ENCODE measurements around the gene THYN1. TPM values are rescaled to one million over a fixed set of nuclear protein-coding genes. Genes with fewer than 3 reads are reported as not detected.

THYN1 gene
- total RNA-seq: 27.7 and 30.6 TPM in 2 replicates

DNA sequence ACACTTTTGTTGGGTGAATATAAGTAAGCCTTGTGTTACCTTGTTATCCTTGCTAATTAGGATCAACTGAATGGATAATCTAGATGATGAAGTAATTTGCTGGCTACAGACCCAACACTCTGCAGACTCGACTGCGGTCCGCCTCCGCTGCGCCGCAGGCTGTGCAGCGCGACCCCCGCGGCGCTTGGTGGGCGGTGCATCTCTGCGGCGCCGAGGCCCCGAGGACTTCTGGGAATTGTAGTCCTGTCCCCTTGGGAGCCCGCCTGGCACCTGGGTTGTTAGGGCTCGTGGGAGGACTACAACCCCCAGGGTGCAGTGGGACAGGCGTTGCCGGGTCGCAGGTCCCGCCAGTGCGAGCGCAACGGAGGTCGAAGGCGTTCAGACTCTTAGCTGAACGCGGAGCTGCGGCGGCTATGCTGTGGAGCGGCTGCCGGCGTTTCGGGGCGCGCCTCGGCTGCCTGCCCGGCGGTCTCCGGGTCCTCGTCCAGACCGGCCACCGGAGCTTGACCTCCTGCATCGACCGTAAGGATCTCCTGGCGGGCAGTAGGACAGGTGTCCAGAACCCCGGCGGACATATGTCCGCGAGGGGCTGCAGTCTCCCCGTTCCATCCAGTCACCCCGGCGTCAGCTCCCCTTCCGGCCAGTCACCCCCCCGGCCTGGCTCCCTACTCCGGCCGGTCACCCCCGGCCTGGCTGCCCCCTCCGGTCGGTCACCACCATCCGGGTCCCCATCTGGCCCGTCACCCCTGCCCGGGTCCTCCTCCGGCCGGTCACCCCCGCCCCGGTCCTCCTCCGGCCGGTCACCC, at the start of gene THYN1, which contains the start of gene ACAD8:
Gene THYN1, minus strand, starts transcription at position 165 of the 806 bp plus-strand sequence. CDS start 470 bp downstream, outside the sequence.
Gene ACAD8, plus strand, starts transcription at position 381 of the 806 bp plus-strand sequence. Its CDS starts 33 bp downstream, at position 414.
- ChIA-PET POLR2A (interaction anchor here (1.2 to 3.0 kb wide), 3 partner anchors 23 to 29 kb away, joined by 3 to 37 read pairs (median 13); partner anchors contain the start of genes GLB1L3, NCAPD3 and VPS26B), CTCF (interaction anchor here (0.9 to 1.0 kb wide), 3 partner anchors 9 to 46 kb away, joined by 3 to 4 read pairs (median 3); no protein-coding TSS in a partner anchor)
- TF ChIP-seq, protein P1, sequence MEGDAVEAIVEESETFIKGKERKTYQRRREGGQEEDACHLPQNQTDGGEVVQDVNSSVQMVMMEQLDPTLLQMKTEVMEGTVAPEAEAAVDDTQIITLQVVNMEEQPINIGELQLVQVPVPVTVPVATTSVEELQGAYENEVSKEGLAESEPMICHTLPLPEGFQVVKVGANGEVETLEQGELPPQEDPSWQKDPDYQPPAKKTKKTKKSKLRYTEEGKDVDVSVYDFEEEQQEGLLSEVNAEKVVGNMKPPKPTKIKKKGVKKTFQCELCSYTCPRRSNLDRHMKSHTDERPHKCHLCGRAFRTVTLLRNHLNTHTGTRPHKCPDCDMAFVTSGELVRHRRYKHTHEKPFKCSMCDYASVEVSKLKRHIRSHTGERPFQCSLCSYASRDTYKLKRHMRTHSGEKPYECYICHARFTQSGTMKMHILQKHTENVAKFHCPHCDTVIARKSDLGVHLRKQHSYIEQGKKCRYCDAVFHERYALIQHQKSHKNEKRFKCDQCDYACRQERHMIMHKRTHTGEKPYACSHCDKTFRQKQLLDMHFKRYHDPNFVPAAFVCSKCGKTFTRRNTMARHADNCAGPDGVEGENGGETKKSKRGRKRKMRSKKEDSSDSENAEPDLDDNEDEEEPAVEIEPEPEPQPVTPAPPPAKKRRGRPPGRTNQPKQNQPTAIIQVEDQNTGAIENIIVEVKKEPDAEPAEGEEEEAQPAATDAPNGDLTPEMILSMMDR (IDR thresholded peaks at IDR 0.05): no peak
- ATAC-seq (ENCODE audit: low read depth) (peak; percentile 100), DNase-seq (peak; percentile 89)
- peaks cover 22% of the 10 kb centered on the region for H3K4me1 Mint-ChIP-seq
- H3K27ac Mint-ChIP-seq: peak within 1 kb of the TSS; percentile 77
- intact Hi-C loops (cut with micrococcal nuclease): loop anchor here (1.0 to 2.0 kb wide), 7 partner anchors 23 to 296 kb away; partner anchors contain the start of genes GLB1L2, GLB1L3, JAM3 and VPS26B
- H3K27me3 Mint-ChIP-seq: no peaks in the 10 kb centered on the region
- H3K4me3 Mint-ChIP-seq: peak within 1 kb of the TSS; percentile 95
- peaks cover 37% of the 10 kb centered on the region for H3K36me3 Mint-ChIP-seq (ENCODE audit: low read depth)
- no peaks in the 10 kb centered on the region for H3K9me3 Mint-ChIP-seq

DNA sequence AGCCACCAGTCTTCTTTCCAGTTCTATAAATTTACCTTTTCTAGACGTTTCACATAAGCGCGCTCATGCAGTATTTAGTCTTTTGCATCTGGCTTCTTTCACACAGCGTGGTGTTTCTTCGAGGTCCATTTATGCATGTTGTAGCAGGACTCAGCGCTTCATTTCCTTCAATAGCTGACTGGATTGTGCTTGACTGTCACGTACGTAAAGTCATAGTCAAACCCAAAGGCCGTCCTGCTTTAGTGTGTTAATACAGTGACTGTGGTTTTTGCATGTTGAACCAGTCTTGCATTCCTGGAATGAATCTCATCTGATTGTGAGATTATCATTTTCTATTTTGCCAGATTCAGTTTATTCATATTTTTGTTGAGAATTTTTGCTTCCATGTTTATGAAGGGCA, 41.5 kb upstream of the THYN1 start:
- H3K36me3 Mint-ChIP-seq (ENCODE audit: low read depth): no peaks in the 10 kb centered on the region
- H3K9me3 Mint-ChIP-seq: no peaks in the 10 kb centered on the region
- no peak overlapping the region for H3K4me3 Mint-ChIP-seq
- no peak for ATAC-seq (ENCODE audit: low read depth)
- ChIA-PET CTCF (no interaction called here), POLR2A (no interaction called here)
- TF ChIP-seq, protein P1 (IDR thresholded peaks at IDR 0.05): no peak
- no peak overlapping the region for H3K27ac Mint-ChIP-seq
- H3K4me1 Mint-ChIP-seq: no peaks in the 10 kb centered on the region
- intact Hi-C loops (cut with micrococcal nuclease): no loop called here
- no peak for DNase-seq
- H3K27me3 Mint-ChIP-seq: peaks cover 6% of the 10 kb centered on the region

DNA sequence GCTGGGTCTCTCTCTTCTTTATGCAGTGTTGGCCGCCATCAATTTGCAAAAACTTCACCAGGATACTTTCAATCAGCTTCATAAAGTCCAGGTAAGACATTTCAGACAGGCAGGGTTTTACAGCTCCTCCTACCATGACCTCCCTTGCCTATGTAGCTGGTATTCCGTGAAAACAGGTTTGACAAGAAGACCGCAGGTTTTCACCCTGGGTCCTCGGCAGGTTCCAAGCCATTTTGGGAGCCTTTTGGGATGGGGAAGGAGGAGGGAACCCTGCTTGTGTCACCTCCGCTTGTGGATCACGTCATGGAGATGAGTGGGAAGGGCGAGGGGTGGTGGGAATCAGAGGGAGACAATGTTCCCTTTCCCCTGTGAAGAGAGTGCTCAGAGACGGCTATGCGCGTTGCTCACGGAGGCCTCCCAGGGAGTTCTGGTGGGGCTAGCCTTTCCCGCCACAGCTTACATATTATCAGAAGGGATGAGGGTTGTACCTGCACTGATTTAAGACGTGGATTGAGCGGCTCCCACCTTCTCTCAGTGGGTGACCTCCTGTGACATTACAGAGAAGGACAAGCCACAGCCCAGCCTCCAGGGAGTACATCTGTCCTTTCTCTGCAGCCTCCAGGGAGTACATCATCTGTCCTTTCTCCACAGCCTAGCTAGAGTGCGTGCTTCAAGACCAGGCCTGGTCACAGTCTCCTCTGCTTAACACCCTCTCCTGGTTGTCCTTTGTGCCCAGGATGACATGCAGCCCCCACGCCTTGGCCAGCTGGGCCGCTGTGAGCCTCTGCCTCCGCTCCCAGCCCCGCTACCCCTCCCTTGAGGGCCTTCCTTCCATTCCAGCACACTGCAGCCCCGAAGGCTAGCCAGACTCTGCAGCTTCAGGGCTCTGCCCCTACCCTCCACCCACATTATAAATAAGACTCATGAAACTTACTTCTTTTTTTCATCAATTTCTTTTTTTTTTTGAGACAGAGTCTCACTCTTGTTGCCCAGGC, 40.3 kb upstream of the THYN1 start:
- Mint-ChIP-seq H3K4me3 (no peak overlapping the region), H3K36me3 (ENCODE audit: low read depth) (no peaks in the 10 kb centered on the region), H3K27me3 (peaks cover 6% of the 10 kb centered on the region), H3K9me3 (no peaks in the 10 kb centered on the region), H3K4me1 (no peaks in the 10 kb centered on the region), H3K27ac (no peak overlapping the region)
- ATAC-seq (ENCODE audit: low read depth) (no peak), DNase-seq (no peak)
- intact Hi-C loops (cut with micrococcal nuclease): no loop called here
- POLR2A ChIA-PET: no interaction called here
- CTCF ChIA-PET: no interaction called here
- TF ChIP-seq, protein P1 (IDR thresholded peaks at IDR 0.05): no peak

DNA sequence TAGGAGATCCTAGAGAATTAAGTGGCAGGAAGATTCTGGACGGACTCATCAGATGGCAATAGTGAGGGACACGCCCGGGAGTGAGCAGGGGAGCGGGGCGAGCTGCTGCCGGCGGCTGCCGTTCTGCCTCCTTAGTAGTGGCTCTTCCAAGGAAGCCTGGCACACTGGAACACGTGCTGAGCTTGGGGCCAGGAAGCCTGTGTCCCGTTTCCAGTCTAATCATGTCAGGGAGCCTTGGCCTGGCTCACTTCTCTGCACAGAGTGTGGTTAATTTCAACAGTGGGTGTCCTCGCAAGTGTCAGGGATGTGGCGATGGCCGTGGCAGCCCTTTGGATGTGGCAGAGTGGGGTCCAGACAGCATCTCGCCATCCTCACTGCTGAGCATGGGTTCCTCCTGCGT, 39.5 kb upstream of the THYN1 start:
- no peak overlapping the region for H3K4me3 Mint-ChIP-seq
- CTCF ChIA-PET: no interaction called here
- no peaks in the 10 kb centered on the region for H3K9me3 Mint-ChIP-seq
- ATAC-seq (ENCODE audit: low read depth) (no peak), DNase-seq (no peak)
- no peaks in the 10 kb centered on the region for H3K4me1 Mint-ChIP-seq
- peaks cover 4% of the 10 kb centered on the region for H3K27me3 Mint-ChIP-seq
- intact Hi-C loops (cut with micrococcal nuclease): no loop called here
- no peak overlapping the region for H3K27ac Mint-ChIP-seq
- POLR2A ChIA-PET: no interaction called here
- TF ChIP-seq, protein P1 (IDR thresholded peaks at IDR 0.05): no peak
- H3K36me3 Mint-ChIP-seq (ENCODE audit: low read depth): no peaks in the 10 kb centered on the region
